CD4-positive, alpha-beta memory T cell (primary cell): ENCODE measurements around the gene CT45A3. TPM values are rescaled to one million over a fixed set of nuclear protein-coding genes. Genes with fewer than 3 reads are reported as not detected.
"Not testable (repeated sequence)": the region's sequence is repeated elsewhere in the genome, so short reads cannot be mapped to it uniquely, and the experiment has no call there.

Experiments
- CTCF ChIA-PET: fragments of 350-600 bp; sonication (Branson Sonifier 250); formaldehyde crosslinking; loops from one replicate; lab custom pipeline; 2021; ENCODE audit warnings: inconsistent platforms; ENCODE audit not compliant: partially characterized antibody; lab: Charles Lee
- POLR2A ChIA-PET: fragments of 350-600 bp; sonication (Branson Sonifier 250); formaldehyde crosslinking; loops from one replicate; lab custom pipeline; 2021; ENCODE audit not compliant: partially characterized antibody; lab: Charles Lee
- DNase-seq, 5 donors: peaks; one replicate each; pipeline versions ENCODE4 v3.0.0 to v3.0.0-alpha.2; 2020 to 2022; ENCODE audit warnings: mixed read lengths in 1 of 5
- H3K27ac ChIP-seq: one replicate; pipeline ENCODE4 v1.7.0; 2013; ENCODE audit warnings: low read depth, low read length
- H3K27me3 ChIP-seq: 2 replicates; pipeline ENCODE4 v1.7.0; 2013; ENCODE audit warnings: mild to moderate bottlenecking, low read length, moderate library complexity; ENCODE audit not compliant: insufficient read depth
- H3K36me3 ChIP-seq: 2 replicates; pipeline ENCODE4 v1.7.0; 2013; ENCODE audit warnings: mild to moderate bottlenecking, low read length, moderate library complexity; ENCODE audit not compliant: insufficient read depth
- H3K4me1 ChIP-seq: 2 replicates; pipeline ENCODE4 v1.7.0; 2013; ENCODE audit warnings: mild to moderate bottlenecking, low read length, moderate library complexity; ENCODE audit not compliant: insufficient read depth
- H3K4me3 ChIP-seq, 2 donors: one replicate each; pipeline ENCODE4 v1.7.0; 2013; ENCODE audit warnings: low read length in 2 of 2, mild to moderate bottlenecking in 1 of 2
- H3K9me3 ChIP-seq, 2 donors: one replicate each; pipeline ENCODE4 v1.7.0; 2013; ENCODE audit warnings: low read length in 2 of 2, control low read depth in 1 of 2; ENCODE audit not compliant: control insufficient read depth in 1 of 2
- H3K27ac Mint-ChIP-seq, 7 donors: one replicate each; pipeline ENCODE4 v1.8.0; 2020 to 2021; ENCODE audit warnings: mixed read lengths in 7 of 7, mild to moderate bottlenecking in 6 of 7, inconsistent platforms in 3 of 7, moderate library complexity in 3 of 7
- H3K27me3 Mint-ChIP-seq, 2 donors: one replicate each; pipeline ENCODE4 v1.8.0; 2020 to 2021; ENCODE audit warnings: mixed read lengths in 2 of 2
- H3K36me3 Mint-ChIP-seq, 2 donors: one replicate each; pipeline ENCODE4 v1.8.0; 2020 to 2021; ENCODE audit warnings: mixed read lengths in 2 of 2, inconsistent platforms in 1 of 2, mild to moderate bottlenecking in 1 of 2
- H3K4me1 Mint-ChIP-seq, 4 donors: one replicate each; pipeline ENCODE4 v1.8.0; 2020 to 2021; ENCODE audit warnings: mixed read lengths in 4 of 4, mild to moderate bottlenecking in 1 of 4
- H3K4me3 Mint-ChIP-seq, 8 donors: one replicate each; pipeline ENCODE4 v1.8.0; 2020 to 2021; ENCODE audit warnings: mixed read lengths in 8 of 8, mild to moderate bottlenecking in 7 of 8, moderate library complexity in 6 of 8, inconsistent platforms in 3 of 8
- H3K9me3 Mint-ChIP-seq, 8 donors: one replicate each; pipeline ENCODE4 v1.8.0; 2020 to 2021; ENCODE audit warnings: mixed read lengths in 8 of 8, mild to moderate bottlenecking in 5 of 8, inconsistent platforms in 3 of 8, moderate library complexity in 1 of 8
- intact Hi-C: fragments of 100-400 bp; cut with micrococcal nuclease; formaldehyde crosslinking; loops from one replicate; pipeline ENCODE4 v1.15.1; 2023
- polyA plus RNA-seq, 2 donors: library from polyadenylated mRNA; unstranded; fragments of 300-500 nt; fragmentation: Illumina TruSeq; gene quantifications; one replicate each; pipeline ENCODE4 v1.2.3, GENCODE V29; 2021
- total RNA-seq, 2 experiments: library from RNA; stranded (reverse); gene quantifications; one replicate each; pipeline ENCODE4 v1.2.3, GENCODE V29; 2021

The CT45A3 gene
- total and polyA plus RNA-seq, 4 experiments from 2014 or later: not detected

- H3K36me3 ChIP-seq, intact Hi-C loops, H3K27me3 ChIP-seq, H3K27me3 Mint-ChIP-seq, H3K4me3 Mint-ChIP-seq, H3K27ac Mint-ChIP-seq, H3K4me3 ChIP-seq, H3K9me3 ChIP-seq, POLR2A ChIA-PET, H3K4me1 Mint-ChIP-seq, CTCF ChIA-PET, H3K36me3 Mint-ChIP-seq, H3K9me3 Mint-ChIP-seq, H3K4me1 ChIP-seq, DNase-seq, H3K27ac ChIP-seq: not testable (repeated sequence)
Observed at GRCh38 chrX:135734666-135735065, 33.3 kb downstream of the CT45A3 start.

GRCh38 chrX:135713795-135714194 lies 54.2 kb downstream of the CT45A3 start:
- no peak for DNase-seq
- CTCF ChIA-PET: no interaction called here

GRCh38 chrX:135713183-135713689 lies 54.8 kb downstream of the CT45A3 start, which contains the start of gene CT45A1:
Gene CT45A1, plus strand, starts transcription at chrX:135713639. Its CDS starts 5,302 bp downstream, at chrX:135718941.
- intact Hi-C loops, H3K4me1 Mint-ChIP-seq, H3K27me3 ChIP-seq, DNase-seq, H3K27me3 Mint-ChIP-seq, POLR2A ChIA-PET, H3K36me3 Mint-ChIP-seq, H3K9me3 Mint-ChIP-seq, H3K4me1 ChIP-seq, CTCF ChIA-PET, H3K4me3 Mint-ChIP-seq, H3K27ac ChIP-seq, H3K4me3 ChIP-seq, H3K36me3 ChIP-seq, H3K9me3 ChIP-seq: not testable (repeated sequence)
- peak within 1 kb of the TSS in 1 of 7 donors; percentile 38 for H3K27ac Mint-ChIP-seq

More at GRCh38 chrX:135713795-135714194, 54.2 kb downstream of the CT45A3 start:
- Histone ChIP-seq H3K9me3 (no peaks in the 10 kb centered on the region), H3K27me3 (no peaks in the 10 kb centered on the region), H3K36me3 (no peaks in the 10 kb centered on the region), H3K4me1 (no peaks in the 10 kb centered on the region), H3K4me3 (no peak overlapping the region), H3K27ac (no peak overlapping the region)
- H3K27ac Mint-ChIP-seq: no peak overlapping the region
- POLR2A ChIA-PET: no interaction called here
- H3K4me3 Mint-ChIP-seq: no peak overlapping the region
- intact Hi-C loops: no loop called here
- no peaks in the 10 kb centered on the region for H3K9me3 Mint-ChIP-seq
- no peaks in the 10 kb centered on the region for H3K4me1 Mint-ChIP-seq
- H3K36me3 Mint-ChIP-seq: no peaks in the 10 kb centered on the region
- H3K27me3 Mint-ChIP-seq: peaks cover 0 to 1% of the 10 kb centered on the region in 2 donors

Other genes with a start within 250 kb of the CT45A3 start
- gene INTS6L, start 247.5 kb downstream of the CT45A3 start, total RNA-seq: 10 to 100 TPM; 43.7 to 46.0 TPM
- gene INTS6L, start 247.5 kb downstream of the CT45A3 start, polyA plus RNA-seq: 1 to 10 TPM; 5.4 to 6.2 TPM
- not detected for gene CT45A1, start 54.6 kb downstream of the CT45A3 start, total RNA-seq
- not detected for gene CT45A1, start 54.6 kb downstream of the CT45A3 start, polyA plus RNA-seq
- not detected for gene CT45A5, start 17.3 kb upstream of the CT45A3 start, total RNA-seq
- gene CT45A5, start 17.3 kb upstream of the CT45A3 start, polyA plus RNA-seq: not detected
- not detected for gene CT45A6, start 34.6 kb upstream of the CT45A3 start, total RNA-seq
- not detected for gene CT45A6, start 34.6 kb upstream of the CT45A3 start, polyA plus RNA-seq
- gene CT45A2, start 51.8 kb upstream of the CT45A3 start, total RNA-seq: not detected
- gene CT45A2, start 51.8 kb upstream of the CT45A3 start, polyA plus RNA-seq: not detected
- not detected for gene CT45A7, start 69.1 kb upstream of the CT45A3 start, total RNA-seq
- gene CT45A7, start 69.1 kb upstream of the CT45A3 start, polyA plus RNA-seq: not detected
- gene CT45A8, start 86.3 kb upstream of the CT45A3 start, total RNA-seq: not detected
- gene CT45A8, start 86.3 kb upstream of the CT45A3 start, polyA plus RNA-seq: not detected
- gene CT45A9, start 103.6 kb upstream of the CT45A3 start, total RNA-seq: not detected
- not detected for gene CT45A9, start 103.6 kb upstream of the CT45A3 start, polyA plus RNA-seq
- gene CT45A10, start 125.3 kb upstream of the CT45A3 start, total RNA-seq: not detected
- not detected for gene CT45A10, start 125.3 kb upstream of the CT45A3 start, polyA plus RNA-seq
- not detected for gene SAGE1, start 125.5 kb upstream of the CT45A3 start, total RNA-seq
- gene SAGE1, start 125.5 kb upstream of the CT45A3 start, polyA plus RNA-seq: not detected
- 10 to 100 TPM; 28.5 to 29.0 TPM for gene MMGT1, start 205.8 kb upstream of the CT45A3 start, total RNA-seq
- gene MMGT1, start 205.8 kb upstream of the CT45A3 start, polyA plus RNA-seq: 10 to 100 TPM in 1 of 2 donors, 1 to 10 TPM in 1; 9.1 to 13.7 TPM
- 10 to 100 TPM; 20.5 to 24.3 TPM for gene SLC9A6, start 217.2 kb upstream of the CT45A3 start, total RNA-seq
- gene SLC9A6, start 217.2 kb upstream of the CT45A3 start, polyA plus RNA-seq: 10 to 100 TPM; 20.7 to 30.1 TPM